Measurements from ENCODE around the gene SCARB1.

SCARB1 gene

GRCh38 chr12:124745891-124746570 is 117.6 kb downstream of the SCARB1 start:
- DNase-seq (ENCODE audit: low read depth in 2 of 2): no peak

- no peak for DNase-seq (ENCODE audit: low read depth in 2 of 2)
Observed at GRCh38 chr12:124745465-124745890, 118.2 kb downstream of the SCARB1 start.

DNA sequence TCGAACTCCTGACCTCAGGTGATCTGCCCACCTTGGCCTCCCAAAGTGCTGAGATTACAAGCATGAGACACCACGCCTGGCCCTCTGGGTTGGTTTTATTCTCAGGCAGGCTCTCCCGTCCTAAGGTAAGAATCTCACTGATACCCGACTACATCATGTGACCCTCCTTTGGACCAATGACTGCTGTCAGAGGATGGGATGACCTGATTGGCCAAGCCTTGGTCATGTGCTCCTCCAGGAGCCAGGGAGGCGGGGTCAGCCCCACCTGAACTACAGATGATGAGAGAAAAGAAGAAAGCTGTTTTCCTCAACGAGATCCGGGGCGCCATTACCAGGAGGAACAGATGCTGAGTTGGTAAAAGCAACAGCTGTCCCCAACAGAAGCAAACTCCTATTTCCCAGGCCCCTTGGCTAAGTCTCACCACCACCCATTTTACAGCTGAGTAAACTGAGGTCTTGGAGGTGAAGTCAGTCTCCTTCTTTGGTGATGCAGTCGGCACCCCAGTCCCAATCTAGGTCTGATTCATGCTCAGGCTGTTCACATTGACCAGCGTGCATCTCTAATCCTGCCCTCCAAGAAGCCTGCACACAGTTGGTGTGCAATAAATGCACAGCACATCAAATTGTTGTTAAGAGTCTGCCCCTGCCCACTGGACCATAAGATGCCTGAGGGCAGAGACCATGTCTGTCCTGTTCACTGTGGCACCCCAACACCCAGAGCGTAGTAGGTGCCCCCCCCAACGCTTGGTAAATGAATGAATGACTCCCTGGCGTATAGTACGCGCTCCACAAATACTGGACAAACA is 118.8 kb downstream of the SCARB1 start:
- DNase-seq (ENCODE audit: low read depth in 2 of 2): no peak

DNA sequence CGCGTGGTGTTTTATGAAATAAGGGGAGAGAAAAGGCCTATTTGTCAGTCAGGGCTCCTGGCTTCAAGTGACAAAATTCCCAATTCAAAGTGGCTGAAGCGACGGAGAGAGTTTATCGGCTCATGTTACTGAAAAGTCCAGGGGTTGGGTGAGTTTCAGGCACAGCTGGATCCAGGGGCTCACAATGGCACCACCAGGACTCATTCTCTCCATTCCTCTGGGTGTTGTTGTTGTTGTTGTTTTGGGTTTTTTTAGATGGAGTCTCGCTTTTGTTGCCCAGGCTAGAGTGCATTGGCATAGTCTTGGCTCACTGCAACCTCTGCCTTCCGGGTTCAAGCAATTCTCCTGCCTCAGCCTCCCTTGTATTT is 119.4 kb downstream of the SCARB1 start:
- DNase-seq (ENCODE audit: low read depth in 2 of 2): no peak

DNA sequence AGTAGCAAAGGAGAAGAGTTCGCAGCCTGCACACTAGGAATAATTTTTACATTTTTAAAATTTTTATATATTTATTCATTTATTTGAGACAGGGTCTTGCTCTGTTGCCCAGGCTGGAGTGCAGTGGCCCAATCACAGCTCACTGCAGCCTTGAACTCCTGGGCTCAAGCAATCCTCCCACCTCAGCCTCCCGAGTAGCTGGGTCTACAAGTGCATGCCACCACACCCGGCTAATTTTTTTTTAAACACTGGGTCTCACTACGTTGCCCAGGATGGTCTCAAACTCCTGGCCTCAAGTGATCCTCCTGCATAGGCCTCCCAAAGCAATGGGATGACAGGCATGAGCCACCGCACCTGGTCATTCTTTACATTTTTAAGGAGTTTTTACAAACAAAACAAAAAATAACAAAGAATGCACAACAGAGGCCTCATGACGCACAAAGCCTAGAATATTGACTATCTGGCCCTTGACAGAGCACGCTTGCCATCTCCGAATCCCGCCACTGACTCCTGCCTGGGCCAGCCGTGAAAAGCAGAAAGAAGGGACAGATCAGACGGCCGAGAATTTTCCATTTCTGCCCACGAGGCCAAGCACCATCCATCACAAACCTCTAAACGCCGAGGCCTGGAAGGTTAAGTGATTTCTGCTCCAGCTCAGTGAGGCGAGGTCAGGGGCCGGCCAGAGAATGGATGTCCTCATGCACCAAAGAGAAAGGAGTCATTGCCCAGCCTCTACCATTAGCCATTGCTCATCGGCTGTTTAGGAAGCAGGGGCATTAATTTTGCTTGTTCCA is 120.0 kb downstream of the SCARB1 start:
- no peak for DNase-seq (ENCODE audit: low read depth in 2 of 2)

DNA sequence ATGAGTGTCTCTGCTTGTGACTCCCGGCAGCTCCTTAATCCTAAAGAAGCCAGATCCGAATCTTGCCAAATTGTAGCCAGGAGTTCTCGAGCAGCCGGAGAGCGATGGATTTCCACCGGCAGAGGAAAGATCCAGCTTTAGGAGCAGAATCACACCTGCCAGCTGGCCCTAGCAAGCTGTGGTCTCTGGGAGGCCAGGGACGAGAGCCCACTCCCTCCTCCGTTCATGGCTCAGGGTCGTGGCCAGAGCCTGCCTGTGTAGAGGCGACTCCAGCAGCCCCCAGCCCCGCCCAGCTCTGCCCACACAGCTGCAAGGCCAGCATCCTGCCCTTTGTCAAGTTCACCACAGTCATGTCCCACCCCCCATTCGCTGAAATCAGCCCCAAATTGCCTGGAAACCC is 121.0 kb downstream of the SCARB1 start:
- DNase-seq (ENCODE audit: low read depth in 2 of 2): no peak

DNA sequence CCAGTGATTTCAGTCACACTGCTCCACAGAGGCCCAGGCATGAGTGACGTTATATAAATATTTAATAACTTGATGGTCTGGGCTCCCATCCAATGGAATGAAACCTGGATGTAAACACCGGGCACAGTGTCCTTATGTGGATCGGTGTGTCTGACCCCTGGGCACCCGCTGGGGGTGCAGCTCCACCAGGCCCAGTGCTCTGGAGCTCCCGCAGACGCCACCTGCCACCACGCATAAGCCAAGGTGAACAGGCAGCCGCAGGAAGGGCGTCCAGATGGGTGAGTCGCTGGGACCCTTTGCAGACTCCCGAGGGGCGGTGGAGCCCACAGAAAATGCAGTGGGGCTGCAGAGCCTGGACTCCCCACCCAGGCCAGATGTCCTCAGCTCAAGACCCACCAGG is 121.6 kb downstream of the SCARB1 start:
- DNase-seq (ENCODE audit: low read depth in 2 of 2): no peak

DNA sequence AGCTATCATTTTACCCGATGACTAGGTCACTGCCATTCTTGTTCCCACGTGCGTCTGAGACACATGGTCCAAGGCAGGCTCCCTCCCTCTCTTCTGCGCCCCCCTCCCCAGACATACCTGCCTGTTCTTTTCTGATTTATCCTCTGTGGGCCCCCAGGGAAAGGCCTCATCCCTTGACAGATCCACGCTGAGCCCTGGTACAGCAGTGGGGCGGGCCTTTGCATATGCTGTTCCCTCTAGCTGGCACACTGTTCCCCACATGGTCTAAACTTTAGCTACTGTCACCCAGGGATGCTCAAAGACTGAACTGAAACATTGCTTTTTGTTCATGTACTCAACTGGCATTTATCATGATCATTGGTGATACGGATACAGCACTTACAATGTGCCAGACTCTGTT is 122.5 kb downstream of the SCARB1 start:
- no peak for DNase-seq (ENCODE audit: low read depth in 2 of 2)

- DNase-seq (ENCODE audit: low read depth in 2 of 2): no peak
Observed at GRCh38 chr12:124740691-124741137, 123.0 kb downstream of the SCARB1 start.

- no peak for DNase-seq (ENCODE audit: low read depth in 2 of 2)
Observed at GRCh38 chr12:124739953-124740561, 123.6 kb downstream of the SCARB1 start.

- no peak for DNase-seq (ENCODE audit: low read depth in 2 of 2)
Observed at GRCh38 chr12:124738636-124739467, 124.8 kb downstream of the SCARB1 start.

- DNase-seq (ENCODE audit: low read depth in 2 of 2): no peak
Observed at GRCh38 chr12:124737772-124738635, 125.7 kb downstream of the SCARB1 start.

DNA sequence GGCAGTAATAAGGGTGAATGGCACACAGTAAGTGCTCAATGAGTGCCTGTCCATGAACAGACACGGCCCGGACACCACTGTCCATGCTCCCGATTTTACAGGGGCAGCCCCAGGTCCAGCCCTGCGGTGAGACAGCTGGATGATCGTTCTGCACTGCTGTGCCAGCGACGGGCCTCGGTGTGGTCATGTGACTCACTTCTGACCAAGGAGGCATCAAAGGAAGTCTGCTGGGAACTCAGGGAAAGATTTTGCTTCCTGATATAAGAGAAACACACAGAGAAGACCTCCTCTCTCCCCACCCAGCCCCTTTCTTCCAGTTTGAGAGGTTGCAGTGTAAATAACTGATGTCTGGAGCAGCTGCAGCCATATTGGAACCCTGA is 126.6 kb downstream of the SCARB1 start:
- DNase-seq (ENCODE audit: low read depth in 2 of 2): no peak

DNA sequence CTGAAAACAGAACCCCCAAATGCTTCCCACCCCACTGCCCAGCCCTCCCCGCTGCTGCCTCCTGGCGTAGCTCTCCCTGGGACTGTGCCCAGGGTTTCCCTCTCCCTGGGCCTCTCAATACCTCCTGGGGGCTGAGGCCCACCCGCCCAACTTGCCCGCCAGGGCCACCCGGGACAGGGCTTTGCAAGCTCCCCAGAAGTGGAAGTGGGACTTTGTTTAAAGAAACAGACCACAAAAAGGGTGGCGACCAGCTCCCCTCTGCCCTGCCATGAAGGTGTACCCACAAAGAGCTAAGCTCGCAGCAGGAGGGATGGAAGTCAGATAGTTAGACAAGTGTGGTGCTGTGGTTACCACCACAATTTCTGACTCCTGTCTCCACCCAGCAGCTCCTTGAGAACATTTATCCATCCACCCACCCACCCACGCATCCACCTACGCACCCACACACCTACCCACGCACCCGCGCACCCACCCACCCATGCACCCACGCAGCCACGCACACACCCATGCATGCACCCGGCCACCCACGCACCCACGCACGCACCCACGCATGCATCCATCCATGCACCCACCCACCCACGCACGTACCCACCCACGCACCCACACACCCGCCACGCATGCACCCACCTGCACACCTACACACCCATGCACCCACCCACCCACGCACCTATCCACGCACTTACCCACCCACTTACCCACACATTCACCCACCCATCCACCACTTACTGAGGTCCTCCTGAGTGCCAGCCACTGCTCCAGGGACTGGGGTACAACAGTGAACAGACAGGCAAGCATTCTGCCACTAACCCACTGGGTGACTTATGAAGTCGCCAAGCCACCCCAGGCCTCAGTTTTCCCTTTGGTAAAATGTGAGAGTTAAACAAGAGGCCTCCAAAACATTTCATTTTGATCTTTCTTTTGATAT is 127.3 kb downstream of the SCARB1 start:
- DNase-seq (ENCODE audit: low read depth in 2 of 2): peak in 1 of 2 donors; percentile 18

- no peak for DNase-seq (ENCODE audit: low read depth in 2 of 2)
Observed at GRCh38 chr12:124734224-124734788, 129.4 kb downstream of the SCARB1 start.

DNA sequence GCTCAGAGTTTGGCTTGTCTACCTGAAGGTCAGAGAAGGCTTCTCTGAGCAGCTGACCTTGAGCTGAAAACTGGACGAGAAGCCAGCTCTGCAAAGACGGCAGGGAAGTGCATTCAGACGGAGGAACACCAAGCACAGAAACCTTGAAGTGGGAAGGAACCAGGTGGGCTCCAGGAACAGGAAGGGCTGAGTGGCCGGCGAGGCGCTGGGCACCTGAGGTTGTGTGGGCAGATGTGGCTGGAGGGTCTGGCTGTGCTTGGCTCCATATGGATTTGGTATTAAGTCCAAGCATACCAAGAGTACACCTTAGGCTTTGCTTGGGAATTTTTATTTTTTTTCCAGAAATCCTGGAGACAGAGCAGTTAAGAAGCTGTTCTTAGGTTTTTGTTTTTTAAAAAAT is 130.6 kb downstream of the SCARB1 start:
- DNase-seq (ENCODE audit: low read depth in 2 of 2): no peak

GRCh38 chr12:124732275-124733075 is 131.2 kb downstream of the SCARB1 start:
- DNase-seq (ENCODE audit: low read depth in 2 of 2): no peak

- no peak for DNase-seq (ENCODE audit: low read depth in 2 of 2)
Observed at GRCh38 chr12:124731869-124732268, 131.8 kb downstream of the SCARB1 start.
